GM18907 (cell line): Measurements from ENCODE around the gene HEPHL1.
"Not testable (repeated sequence)": the region's sequence is repeated elsewhere in the genome, so short reads cannot be mapped to it uniquely, and the experiment has no call there.

Experiments used
- ATAC-seq: cut with Tn5 transposase; IDR thresholded peaks from one replicate; pipeline ENCODE4 v1.9.1; 2021; ENCODE audit warnings: mild to moderate bottlenecking, moderate library complexity; ENCODE audit not compliant: unreplicated experiment

The HEPHL1 gene

GRCh38 chr11:94149431-94150017 lies 128.4 kb downstream of the HEPHL1 start:
- ATAC-seq = no peak

DNA sequence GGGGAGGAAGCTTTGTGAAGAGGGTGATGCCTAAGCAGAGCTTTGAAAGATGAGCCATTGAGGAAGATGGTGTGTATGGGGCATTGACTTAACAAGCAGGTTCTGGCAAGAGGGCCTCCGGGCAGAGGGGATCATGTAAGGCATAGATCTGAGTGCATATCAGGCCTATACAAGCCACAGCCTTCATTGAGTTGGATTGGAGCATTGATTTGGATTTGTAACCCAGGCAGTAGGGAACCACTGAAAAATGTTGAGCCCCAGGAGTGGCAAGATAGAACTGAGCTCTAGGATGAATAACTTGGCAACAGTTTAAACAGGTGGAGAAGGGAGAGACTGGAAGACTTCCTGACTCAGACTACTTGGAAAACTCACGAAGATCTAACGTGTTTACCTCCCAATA lies 128.9 kb downstream of the HEPHL1 start:
- ATAC-seq = no peak

DNA sequence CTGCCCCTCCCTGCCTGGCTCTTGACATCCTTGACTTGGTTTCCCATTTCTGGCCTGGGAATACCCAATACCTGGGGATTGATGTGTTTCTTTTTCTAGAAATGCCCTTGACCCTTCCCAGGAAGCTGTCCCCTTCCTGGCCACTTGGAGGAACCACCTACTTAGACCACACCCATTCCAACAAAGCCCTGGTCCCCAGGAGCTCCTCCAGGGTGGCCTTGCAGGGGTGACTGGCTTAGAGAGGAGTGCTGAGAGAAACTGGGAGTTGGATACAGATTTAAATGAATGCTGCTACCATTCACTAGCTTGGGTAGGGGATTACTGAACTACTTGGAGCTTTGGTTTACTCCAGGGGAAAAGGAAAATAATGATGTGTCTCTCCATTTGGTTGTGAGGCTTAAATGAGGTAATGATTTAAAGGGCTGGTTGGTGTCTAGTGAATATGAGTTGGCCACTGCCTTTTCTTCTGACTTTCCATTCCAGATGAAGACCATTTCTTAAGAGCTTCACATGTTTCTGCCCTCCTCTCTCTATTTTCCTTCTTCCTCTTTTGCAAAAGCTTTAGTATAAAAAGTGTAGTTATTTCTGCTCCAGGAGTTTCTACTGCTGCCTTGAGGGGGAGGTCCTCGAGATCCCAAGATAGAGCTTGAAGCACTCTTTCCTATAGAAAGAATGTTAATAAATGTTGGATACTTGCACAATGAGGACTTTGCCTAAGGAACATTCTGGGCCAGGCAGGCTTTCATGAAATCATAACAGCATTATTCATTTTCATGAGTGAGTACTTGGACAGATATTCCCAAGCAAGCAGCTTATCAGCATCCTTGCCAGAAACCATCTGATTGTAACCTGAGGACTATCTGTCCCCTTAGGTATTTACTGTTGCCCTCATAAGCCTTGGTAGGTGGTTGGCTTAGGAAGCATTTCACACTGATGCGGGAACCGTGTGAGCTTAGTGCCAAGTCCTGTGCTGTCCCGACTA lies 129.8 kb downstream of the HEPHL1 start:
- no peak for ATAC-seq

- ATAC-seq = peak; percentile 71
Measured at GRCh38 chr11:94151903-94152677, 130.9 kb downstream of the HEPHL1 start.

DNA sequence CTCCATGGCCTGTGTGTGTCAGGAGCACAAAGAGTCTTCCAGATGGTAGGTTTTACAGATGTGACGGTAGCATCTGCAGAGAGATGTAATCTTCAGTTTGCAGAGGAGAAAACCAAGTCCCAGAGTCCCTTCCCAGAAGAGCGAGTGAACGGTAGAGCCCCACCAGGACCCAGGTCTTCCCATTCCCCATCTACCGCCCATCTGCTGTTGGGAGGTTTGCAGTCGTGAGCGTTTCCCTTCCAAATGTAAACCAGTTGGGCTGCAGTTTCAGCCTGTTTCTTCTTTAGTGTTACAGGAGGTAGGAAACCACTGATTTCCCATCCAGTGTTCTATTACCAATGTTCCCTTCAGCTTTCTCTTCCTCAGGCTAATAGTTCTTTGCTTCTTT lies 131.5 kb downstream of the HEPHL1 start:
- peak; percentile 12 for ATAC-seq

GRCh38 chr11:94153320-94153719 lies 132.2 kb downstream of the HEPHL1 start:
- ATAC-seq = no peak

- no peak for ATAC-seq
Measured at GRCh38 chr11:94154095-94154856, 133.1 kb downstream of the HEPHL1 start.

DNA sequence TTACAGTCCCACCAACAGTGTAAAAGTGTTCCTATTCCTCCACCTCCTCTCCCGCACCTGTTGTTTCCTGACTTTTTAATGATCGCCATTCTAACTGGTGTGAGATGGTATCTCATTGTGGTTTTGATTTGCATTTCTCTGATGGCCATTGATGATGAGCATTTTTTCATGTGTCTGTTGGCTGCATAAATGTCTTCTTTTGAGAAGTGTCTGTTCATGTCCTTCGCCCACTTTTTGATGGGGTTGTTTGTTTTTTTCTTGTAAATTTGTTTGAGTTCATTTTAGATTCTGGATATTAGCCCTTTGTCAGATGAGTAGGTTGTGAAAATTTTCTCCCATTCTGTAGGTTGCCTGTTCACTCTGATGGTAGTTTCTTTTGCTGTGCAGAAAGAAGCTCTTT lies 136.2 kb downstream of the HEPHL1 start:
- not testable (repeated sequence) for ATAC-seq
